OCI-LY7 (cell line): ENCODE results near the gene TPRN. TPM values are rescaled to one million over a fixed set of nuclear protein-coding genes. Genes with fewer than 3 reads are reported as not detected.

Source experiments
- BruUV-seq: library from RNA; stranded (reverse); fragments of 400-500 nt; replicated peaks from 2 replicates; lab custom pipeline; 2021; lab: Mats Ljungman, UMichigan
- CTCF ChIA-PET: fragments of 300-600 bp; sonication (Branson Sonifier 250); formaldehyde crosslinking; loops from one replicate; lab custom pipeline; 2022; ENCODE audit warnings: antibody characterized with exemption; ENCODE audit not compliant: unreplicated experiment; lab: Charles Lee
- POLR2A ChIA-PET: fragments of 300-600 bp; sonication (Branson Sonifier 250); formaldehyde crosslinking; loops from one replicate; lab custom pipeline; 2022; ENCODE audit warnings: antibody characterized with exemption; lab: Charles Lee
- DNase-seq: peaks from one replicate; pipeline ENCODE4 v3.0.0-alpha.2; 2015; ENCODE audit warnings: low spot score
- H2AFZ ChIP-seq: fragments of 200-600 bp; sonication (generic), shearing (Covaris generic); 2 replicates; pipeline ENCODE4 v1.6.1; 2014; ENCODE audit warnings: mild to moderate bottlenecking, antibody characterized with exemption, low read length, moderate library complexity
- H3K27ac ChIP-seq: fragments of 200-600 bp; sonication (generic); 2 replicates; pipeline ENCODE4 v1.5.1; 2014; ENCODE audit warnings: mixed run types, low read depth, mild to moderate bottlenecking, moderate library complexity, low read length, inconsistent platforms; ENCODE audit not compliant: poor library complexity, severe bottlenecking
- H3K36me3 ChIP-seq: fragments of 200-600 bp; sonication (generic); 2 replicates; pipeline ENCODE4 v1.6.1; 2014; ENCODE audit warnings: mild to moderate bottlenecking, antibody characterized with exemption, low read length, moderate library complexity, mixed read lengths; ENCODE audit not compliant: insufficient read depth
- H3K4me1 ChIP-seq: fragments of 200-600 bp; sonication (generic); 2 replicates; pipeline ENCODE4 v1.5.1; 2014; ENCODE audit warnings: mild to moderate bottlenecking, low read length; ENCODE audit not compliant: insufficient read depth, poor library complexity, severe bottlenecking
- H3K4me2 ChIP-seq: fragments of 200-600 bp; sonication (generic); 2 replicates; pipeline ENCODE4 v1.6.1; 2014; ENCODE audit warnings: mild to moderate bottlenecking, low read length
- H3K4me3 ChIP-seq: fragments of 200-600 bp; sonication (generic); 2 replicates; pipeline ENCODE4 v1.5.1; 2014; ENCODE audit warnings: mild to moderate bottlenecking, low read depth, low read length; ENCODE audit not compliant: poor library complexity, severe bottlenecking
- H3K79me2 ChIP-seq: fragments of 200-600 bp; sonication (generic); 2 replicates; pipeline ENCODE4 v1.6.1; 2016; ENCODE audit warnings: low read depth, mild to moderate bottlenecking, low read length, moderate library complexity, mixed read lengths; ENCODE audit not compliant: insufficient read depth
- H3K9me2 ChIP-seq: fragments of 200-600 bp; sonication (generic); 2 replicates; pipeline ENCODE4 v1.6.1; 2016; ENCODE audit warnings: mild to moderate bottlenecking, low read length, mixed read lengths; ENCODE audit not compliant: insufficient read depth
- H3K9me3 ChIP-seq: fragments of 200-600 bp; sonication (generic); 2 replicates; pipeline ENCODE4 v1.6.1; 2014; ENCODE audit warnings: mild to moderate bottlenecking, mixed run types, low read length, mixed read lengths
- H4K20me1 ChIP-seq: fragments of 200-600 bp; sonication (generic); 2 replicates; pipeline ENCODE4 v1.6.1; 2014; ENCODE audit warnings: mild to moderate bottlenecking, antibody characterized with exemption, low read length, moderate library complexity, mixed read lengths; ENCODE audit not compliant: insufficient read depth
- EZH2phosphoT487 ChIP-seq: fragments of 200-600 bp; sonication (generic); IDR thresholded peaks from 2 replicates; pipeline ENCODE4 v1.6.1; 2018; ENCODE audit warnings: low read depth, borderline replicate concordance, mild to moderate bottlenecking, mixed run types, antibody characterized with exemption, low read length, moderate library complexity, mixed read lengths
- intact Hi-C: fragments of 100-400 bp; cut with micrococcal nuclease; formaldehyde crosslinking; loops from one replicate; pipeline ENCODE4 v1.10.0; 2022; ENCODE audit not compliant: unreplicated experiment
- total RNA-seq, 2 experiments: library from RNA; depleted of rRNA in 1 of 2; stranded (reverse); fragments of >200 nt in 1 of 2; shearing (Covaris generic) in 1 of 2; gene quantifications; 2 replicates each; pipeline ENCODE4 v1.2.3, GENCODE V29; 2014 to 2022
- TF ChIP-seq, protein P1 (sequence below): fragments of 200-600 bp; sonication (generic); conservative IDR thresholded peaks from 2 replicates; pipeline ENCODE4 v1.5.1; 2014; ENCODE audit warnings: mild to moderate bottlenecking, antibody characterized with exemption, low read length, moderate library complexity, mixed read lengths

TPRN gene
- total RNA-seq, 2 experiments from 2014 or later = 9.0 to 15.9 TPM

DNA sequence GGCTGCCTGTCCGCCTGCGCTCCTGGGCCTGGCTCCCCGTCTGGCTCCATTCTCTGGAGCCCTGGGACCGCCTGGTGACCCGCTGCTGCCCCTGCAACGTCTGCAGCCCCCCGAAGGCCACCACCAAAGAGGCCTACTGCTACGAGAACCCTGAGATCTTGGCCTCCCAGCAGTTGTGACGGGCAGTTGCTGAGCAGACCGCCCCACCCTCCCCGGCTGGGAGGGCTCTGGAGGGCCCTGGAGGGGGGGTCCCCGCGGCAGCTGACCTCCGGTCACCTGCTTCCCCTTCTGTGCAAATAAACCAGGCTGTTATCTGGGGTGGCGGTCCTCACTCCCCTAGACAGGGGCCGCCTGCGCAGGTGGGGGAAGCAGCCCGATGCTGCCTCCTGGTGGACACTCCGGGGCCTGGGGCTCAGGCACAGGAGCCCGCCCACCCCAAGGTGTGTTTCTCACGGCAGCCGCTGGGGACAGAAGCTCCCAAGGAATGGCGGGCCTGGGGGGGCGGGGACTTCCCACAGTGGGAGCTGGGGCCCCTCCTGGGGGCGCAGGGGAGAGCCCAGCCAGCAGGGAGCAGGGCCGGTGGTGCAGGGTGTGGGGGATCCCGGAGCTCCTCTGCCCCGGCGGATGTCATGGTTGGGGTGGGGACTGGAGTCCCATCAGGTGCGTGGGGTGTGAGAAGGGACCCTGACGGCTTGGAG, 35.8 kb upstream of the TPRN start:
- ChIA-PET CTCF (interaction anchor here (0.6 to 1.2 kb wide), 3 partner anchors 59 to 107 kb away, joined by 3 to 6 read pairs (median 3); no protein-coding TSS in a partner anchor), POLR2A (no interaction called here)
- Histone ChIP-seq H3K36me3 (no peaks in the 10 kb centered on the region; the same call in 1 of the 2 replicates), H3K27ac (peak overlapping the region; percentile 29), H2AFZ (no peak overlapping the region), H4K20me1 (no peaks in the 10 kb centered on the region), H3K4me2 (peak overlapping the region; percentile 75), H3K9me3 (no peaks in the 10 kb centered on the region), H3K9me2 (no peaks in the 10 kb centered on the region), H3K4me1 (peaks cover 49% of the 10 kb centered on the region), H3K79me2 (peaks cover 17% of the 10 kb centered on the region; the same call in 1 of the 2 replicates), H3K4me3 (peak overlapping the region; percentile 48)
- peak; percentile 90 for DNase-seq
- BruUV-seq = no TSS peak
- intact Hi-C loops = loop anchor here (2.0 kb wide), 2 partner anchors 32 to 168 kb away; no protein-coding TSS in a partner anchor
- TF ChIP-seq, protein P1, sequence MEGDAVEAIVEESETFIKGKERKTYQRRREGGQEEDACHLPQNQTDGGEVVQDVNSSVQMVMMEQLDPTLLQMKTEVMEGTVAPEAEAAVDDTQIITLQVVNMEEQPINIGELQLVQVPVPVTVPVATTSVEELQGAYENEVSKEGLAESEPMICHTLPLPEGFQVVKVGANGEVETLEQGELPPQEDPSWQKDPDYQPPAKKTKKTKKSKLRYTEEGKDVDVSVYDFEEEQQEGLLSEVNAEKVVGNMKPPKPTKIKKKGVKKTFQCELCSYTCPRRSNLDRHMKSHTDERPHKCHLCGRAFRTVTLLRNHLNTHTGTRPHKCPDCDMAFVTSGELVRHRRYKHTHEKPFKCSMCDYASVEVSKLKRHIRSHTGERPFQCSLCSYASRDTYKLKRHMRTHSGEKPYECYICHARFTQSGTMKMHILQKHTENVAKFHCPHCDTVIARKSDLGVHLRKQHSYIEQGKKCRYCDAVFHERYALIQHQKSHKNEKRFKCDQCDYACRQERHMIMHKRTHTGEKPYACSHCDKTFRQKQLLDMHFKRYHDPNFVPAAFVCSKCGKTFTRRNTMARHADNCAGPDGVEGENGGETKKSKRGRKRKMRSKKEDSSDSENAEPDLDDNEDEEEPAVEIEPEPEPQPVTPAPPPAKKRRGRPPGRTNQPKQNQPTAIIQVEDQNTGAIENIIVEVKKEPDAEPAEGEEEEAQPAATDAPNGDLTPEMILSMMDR = peak; percentile 99
- no peak for TF ChIP-seq EZH2phosphoT487

DNA sequence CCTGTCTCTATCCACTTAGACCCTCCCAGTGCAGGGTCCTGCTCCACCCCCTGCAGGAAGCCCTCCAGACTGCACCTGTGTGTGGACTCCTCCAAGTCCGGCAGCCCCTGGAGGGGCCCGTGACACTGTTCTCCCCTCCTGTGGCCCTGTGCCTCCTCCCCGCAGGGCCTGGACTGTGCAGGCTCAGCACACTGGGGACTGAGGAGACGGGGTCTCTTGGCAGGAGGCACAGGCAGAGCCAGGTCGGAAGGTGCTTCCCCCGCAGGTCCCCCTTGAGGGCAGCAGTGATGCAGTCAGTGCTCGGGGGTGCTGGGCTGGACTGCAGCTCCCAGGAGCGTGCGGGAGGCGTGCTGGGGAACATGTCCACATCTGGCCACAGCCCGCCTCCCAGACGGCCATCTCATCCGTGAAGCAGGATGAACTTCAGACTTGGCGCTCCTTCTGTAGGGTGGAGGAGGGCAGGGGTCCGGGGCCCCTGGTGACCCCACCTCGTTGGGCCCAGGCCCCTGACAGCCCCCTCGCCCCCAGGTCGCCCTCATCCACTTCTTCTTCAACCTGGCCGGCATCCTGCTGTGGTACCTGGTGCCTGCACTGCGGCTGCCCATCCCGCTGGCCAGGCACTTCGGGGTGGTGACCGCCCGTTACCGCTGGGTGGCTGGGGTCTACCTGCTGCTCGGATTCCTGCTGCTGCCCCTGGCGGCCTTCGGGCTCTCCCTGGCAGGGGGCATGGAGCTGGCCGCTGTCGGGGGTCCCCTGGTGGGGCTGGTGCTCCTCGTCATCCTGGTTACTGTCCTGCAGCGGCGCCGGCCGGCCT, 35.1 kb upstream of the TPRN start:
- no peak for TF ChIP-seq EZH2phosphoT487
- TF ChIP-seq, protein P1 = peak; percentile 36
- no peak overlapping the region for H3K4me3 ChIP-seq
- H3K9me3 ChIP-seq = no peaks in the 10 kb centered on the region
- H2AFZ ChIP-seq = no peak overlapping the region
- peaks cover 49% of the 10 kb centered on the region for H3K4me1 ChIP-seq
- ChIA-PET POLR2A (no interaction called here), CTCF (interaction anchor here (0.6 to 1.2 kb wide), 4 partner anchors 59 to 288 kb away, joined by 3 to 6 read pairs (median 3); no protein-coding TSS in a partner anchor)
- no peaks in the 10 kb centered on the region for H3K9me2 ChIP-seq
- peak overlapping the region; percentile 75 for H3K4me2 ChIP-seq
- intact Hi-C loops = loop anchor here (2.0 kb wide), 2 partner anchors 33 to 167 kb away; no protein-coding TSS in a partner anchor
- H4K20me1 ChIP-seq = no peaks in the 10 kb centered on the region
- H3K36me3 ChIP-seq = no peaks in the 10 kb centered on the region; the same call in 1 of the 2 replicates
- peaks cover 17% of the 10 kb centered on the region; the same call in 1 of the 2 replicates for H3K79me2 ChIP-seq
- H3K27ac ChIP-seq = no peak overlapping the region
- no TSS peak for BruUV-seq
- no peak for DNase-seq
